GM12873 (cell line): ENCODE results near the gene SZRD1.

Source experiments
- TF ChIP-seq, protein P1 (sequence below): IDR thresholded peaks from 2 replicates; pipeline ENCODE4 v1.5.1; 2012; ENCODE audit warnings: low read depth, mild to moderate bottlenecking, moderate library complexity, low read length, control low read depth; ENCODE audit not compliant: insufficient read depth; ENCODE audit errors: missing control alignments

Gene SZRD1

DNA sequence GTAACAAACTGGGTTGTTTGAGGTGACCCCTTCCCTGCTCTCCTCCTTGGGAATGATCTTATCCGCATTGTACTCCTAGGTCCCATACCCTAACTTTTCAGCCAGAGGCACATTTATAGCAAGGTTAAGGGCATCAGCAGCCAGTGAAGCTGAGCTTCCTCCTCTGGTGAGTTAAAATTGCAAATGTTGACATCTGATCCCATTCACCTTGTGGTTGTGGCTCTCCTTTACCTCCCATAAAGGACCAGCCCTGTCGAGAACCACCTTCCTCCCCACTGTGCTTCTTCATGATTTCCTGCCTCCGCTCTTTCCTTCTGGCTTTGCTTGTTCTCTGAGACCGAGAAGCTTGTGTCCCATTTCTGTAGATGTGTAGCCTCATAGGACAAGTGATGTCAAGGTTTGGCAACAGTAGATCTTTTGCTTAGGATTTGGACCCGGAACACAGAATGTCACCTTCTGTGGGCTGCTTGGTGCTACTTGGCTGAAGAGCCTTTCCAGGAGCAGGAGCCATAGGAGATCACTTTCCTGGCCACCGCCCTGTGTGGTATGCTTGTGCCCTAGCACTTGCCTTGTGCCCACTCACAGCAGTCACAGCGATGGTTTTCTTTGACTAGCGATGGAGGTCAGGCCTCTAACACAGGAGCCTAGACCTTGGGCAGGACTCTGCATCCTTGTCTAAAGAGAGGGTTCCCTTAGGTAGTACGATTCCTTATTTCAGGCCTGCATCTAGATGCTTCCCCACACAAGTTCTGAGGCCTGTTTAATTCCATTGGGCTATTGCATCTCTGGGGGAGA, 18.8 kb downstream of the SZRD1 start:
- TF ChIP-seq, protein P1, sequence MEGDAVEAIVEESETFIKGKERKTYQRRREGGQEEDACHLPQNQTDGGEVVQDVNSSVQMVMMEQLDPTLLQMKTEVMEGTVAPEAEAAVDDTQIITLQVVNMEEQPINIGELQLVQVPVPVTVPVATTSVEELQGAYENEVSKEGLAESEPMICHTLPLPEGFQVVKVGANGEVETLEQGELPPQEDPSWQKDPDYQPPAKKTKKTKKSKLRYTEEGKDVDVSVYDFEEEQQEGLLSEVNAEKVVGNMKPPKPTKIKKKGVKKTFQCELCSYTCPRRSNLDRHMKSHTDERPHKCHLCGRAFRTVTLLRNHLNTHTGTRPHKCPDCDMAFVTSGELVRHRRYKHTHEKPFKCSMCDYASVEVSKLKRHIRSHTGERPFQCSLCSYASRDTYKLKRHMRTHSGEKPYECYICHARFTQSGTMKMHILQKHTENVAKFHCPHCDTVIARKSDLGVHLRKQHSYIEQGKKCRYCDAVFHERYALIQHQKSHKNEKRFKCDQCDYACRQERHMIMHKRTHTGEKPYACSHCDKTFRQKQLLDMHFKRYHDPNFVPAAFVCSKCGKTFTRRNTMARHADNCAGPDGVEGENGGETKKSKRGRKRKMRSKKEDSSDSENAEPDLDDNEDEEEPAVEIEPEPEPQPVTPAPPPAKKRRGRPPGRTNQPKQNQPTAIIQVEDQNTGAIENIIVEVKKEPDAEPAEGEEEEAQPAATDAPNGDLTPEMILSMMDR, result no peak

DNA sequence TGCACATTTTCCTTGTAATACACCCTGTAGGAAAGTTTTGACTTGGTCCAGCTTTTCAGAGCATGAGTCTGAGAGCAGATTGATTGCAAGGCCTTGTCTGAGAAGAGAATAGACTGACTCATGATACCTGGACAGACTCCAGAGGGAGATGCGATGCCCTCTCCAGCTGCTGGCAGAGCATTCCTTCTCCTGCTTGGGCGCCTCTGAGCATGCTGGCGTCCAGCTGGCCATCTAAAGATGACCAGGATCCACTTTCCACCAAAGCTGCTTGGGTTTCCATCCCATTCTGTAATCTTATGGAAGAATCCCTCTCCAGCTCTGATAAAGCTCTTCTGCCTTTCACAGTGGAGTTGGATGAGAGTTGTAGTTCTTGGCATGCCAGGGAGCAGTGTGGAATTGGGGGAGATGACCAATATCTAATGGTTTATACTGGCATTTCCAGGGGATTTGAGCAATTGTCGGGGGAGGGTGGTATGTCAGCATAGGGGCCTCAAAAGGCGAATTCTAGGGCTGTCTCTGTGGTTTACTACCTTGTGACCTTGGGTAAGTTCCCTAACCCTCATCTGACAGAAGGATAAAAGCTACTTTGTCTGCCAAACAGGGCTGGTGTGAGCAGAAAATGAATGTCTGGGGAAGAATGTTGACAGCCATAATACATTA, 19.5 kb downstream of the SZRD1 start:
- TF ChIP-seq, protein P1, result no peak

DNA sequence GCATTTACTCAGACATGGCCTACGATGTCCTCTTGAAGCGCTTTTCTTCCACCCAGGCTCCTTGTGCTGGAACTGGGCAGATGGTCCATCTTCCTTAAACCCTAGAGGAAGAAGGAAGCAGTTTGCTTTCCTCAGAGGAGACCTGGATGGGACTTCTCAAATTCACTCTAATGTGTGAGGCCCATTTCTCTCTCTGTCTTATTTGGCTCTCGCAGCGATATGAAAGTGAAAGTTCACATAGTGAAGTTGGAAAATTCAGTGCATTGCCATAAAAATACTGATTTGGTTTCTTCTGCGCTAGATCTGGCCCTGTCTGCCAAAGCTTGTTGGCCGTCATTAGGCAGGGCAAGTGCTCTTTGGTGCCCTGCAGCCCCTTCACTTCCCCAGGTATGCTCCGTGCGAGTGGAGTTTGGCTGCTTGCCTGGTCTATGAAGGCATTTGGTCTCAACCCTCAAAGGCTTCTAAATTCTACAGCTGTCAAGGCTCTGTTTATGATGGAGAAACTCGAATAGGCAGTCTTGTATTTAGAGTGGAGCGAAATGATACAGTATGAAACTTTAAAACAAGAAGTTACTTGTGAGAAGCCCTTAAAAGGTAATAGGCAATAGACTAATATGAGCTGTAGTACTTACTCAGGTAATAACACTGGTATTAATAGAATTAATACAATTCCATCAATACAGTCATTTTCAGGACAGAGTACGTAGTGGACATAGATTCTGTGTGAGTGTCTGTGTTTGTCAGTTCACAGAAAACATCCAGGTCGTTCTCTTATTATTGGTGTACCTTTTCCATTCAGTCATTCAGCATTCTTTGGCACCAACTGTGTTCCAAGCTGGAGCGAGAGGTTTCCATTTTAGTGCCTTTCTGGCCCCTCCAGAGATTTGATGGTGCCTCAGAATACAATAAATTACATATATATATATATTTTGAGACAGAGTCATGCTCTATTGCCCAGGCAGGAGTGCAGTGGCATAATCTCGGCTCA, 20.5 kb downstream of the SZRD1 start:
- TF ChIP-seq, protein P1, result no peak

- TF ChIP-seq, protein P1, result no peak
These were observed 24.4 kb downstream of the SZRD1 start for GRCh38 chr1:16391411-16391810.

DNA sequence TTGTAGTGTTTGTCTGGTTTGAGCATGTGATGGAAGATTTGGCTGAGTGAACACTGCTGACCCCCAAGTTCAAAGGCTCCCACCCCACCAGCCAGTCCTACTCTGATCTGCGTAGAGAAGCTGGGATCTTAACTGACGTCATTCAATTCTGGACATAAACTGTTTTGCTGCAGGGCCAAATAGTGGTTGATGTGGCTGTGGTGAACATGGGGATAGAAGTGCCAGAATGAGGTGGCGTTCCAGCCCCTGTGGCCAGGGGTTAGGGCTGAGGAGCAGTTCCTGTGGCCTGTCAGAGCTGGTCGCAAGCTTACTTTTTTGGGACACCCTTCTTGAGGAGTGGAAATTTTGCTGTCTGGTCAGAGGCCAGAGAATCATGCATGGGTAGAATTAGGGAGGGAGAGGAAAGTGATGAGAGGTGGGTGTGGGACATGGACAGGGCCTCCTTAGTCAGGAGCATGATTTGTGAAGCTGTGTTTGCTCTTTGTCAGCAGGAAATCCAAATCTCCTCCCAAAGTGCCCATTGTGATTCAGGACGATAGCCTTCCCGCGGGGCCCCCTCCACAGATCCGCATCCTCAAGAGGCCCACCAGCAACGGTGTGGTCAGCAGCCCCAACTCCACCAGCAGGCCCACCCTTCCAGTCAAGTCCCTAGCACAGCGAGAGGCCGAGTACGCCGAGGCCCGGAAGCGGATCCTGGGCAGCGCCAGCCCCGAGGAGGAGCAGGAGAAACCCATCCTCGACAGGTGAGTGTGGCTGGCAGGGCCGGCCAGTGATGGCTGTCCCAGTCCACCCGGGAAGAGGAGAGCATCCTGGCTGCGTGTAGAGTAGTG, 25.9 kb downstream of the SZRD1 start:
- TF ChIP-seq, protein P1, result no peak

DNA sequence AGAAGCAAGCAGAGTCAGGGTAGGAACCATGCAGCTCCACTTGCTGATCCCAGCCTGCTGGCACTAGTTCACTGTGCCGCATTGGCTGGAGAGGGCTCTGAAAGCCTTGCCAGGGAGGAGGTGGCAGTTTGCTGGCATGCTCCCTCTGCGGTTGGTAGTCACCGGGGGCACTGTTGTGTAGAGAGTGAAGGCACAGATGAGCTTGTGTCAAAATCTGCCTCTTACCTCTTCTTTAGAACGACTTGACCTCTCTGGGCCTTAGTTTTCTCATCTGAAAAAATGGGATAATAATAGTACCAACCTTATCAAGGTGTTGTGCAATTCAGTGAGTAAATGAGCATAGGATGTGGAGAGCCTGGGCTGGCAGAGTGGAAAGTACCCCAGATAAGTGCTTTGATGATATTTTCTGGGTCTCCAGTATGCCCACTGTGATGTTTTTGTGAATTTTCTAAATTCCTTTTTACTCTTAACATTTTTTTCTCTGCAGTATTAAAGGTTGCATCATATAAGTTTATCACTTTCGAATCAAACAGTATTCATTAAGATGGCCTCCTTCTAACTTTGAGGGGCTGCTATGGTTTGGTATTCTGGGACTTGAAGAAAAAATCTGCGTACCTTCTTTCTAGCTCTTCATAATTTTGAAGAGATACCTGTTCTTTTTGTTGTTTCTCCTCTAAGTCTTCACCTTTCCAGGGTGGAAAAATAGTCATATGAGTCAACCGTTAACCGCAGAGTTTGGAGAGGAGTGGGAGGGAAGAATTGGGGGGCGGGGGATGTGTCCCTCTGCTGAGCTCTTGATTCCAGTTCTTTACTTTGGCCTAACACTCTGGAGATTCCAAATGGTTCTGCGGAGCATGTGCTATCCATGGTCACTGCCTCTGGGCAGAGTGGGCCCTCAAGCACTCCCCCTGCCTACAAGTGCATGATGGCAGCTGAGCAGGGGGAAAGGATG, 26.8 kb downstream of the SZRD1 start:
- TF ChIP-seq, protein P1, result no peak
